SK-N-SH (cell line): ENCODE measurements around the gene VAMP1. TPM values are rescaled to one million over a fixed set of nuclear protein-coding genes. Genes with fewer than 3 reads are reported as not detected.

Experiments used
- CTCF ChIA-PET: fragments of 300-600, 350-600 bp; formaldehyde crosslinking; extraction: SDS; loops from one replicate; lab custom pipeline; 2021; lab: Yijun Ruan, JAX
- POLR2A ChIA-PET: fragments of 350-600 bp; sonication (Branson Sonifier 250); formaldehyde crosslinking; extraction: SDS; loops from one replicate; lab custom pipeline; 2020; ENCODE audit warnings: antibody characterized with exemption, inconsistent platforms; lab: Yijun Ruan, JAX
- DNase-seq: peaks from one replicate; pipeline ENCODE4 v3.0.0; 2012
- H2AFZ ChIP-seq: fragments of 200-600 bp; sonication (generic); 2 replicates; pipeline ENCODE4 v1.8.1; 2016; ENCODE audit warnings: antibody characterized with exemption, mild to moderate bottlenecking, low read depth
- H3F3A ChIP-seq: fragments of 200-600 bp; sonication (generic); replicated peaks from 2 replicates; pipeline ENCODE3; 2016; ENCODE audit warnings: antibody characterized with exemption, mild to moderate bottlenecking; ENCODE audit not compliant: insufficient read depth
- H3K27ac ChIP-seq, 2 experiments: fragments of 200-500 bp in 1 of 2; fragments of 200-600 bp in 1 of 2; sonication (Bioruptor generic) in 1 of 2; sonication (generic), shearing (Covaris generic) in 1 of 2; 2 replicates each; pipeline versions ENCODE4 v1.5.1 to v1.6.1; 2014 to 2016; ENCODE audit warnings: low read depth in 2 of 2, inconsistent platforms in 1 of 2, low read length in 1 of 2, mild to moderate bottlenecking in 1 of 2, mixed read lengths in 1 of 2
- H3K27me3 ChIP-seq: fragments of 200-600 bp; sonication (generic), shearing (Covaris generic); 2 replicates; pipeline ENCODE4 v1.6.1; 2016; ENCODE audit warnings: mixed run types; ENCODE audit not compliant: insufficient read depth
- H3K36me3 ChIP-seq, 2 experiments: fragments of 200-500 bp in 1 of 2; fragments of 200-600 bp in 1 of 2; sonication (Bioruptor generic) in 1 of 2; sonication (generic) in 1 of 2; replicated peaks in 1 of 2; 2 replicates each; pipeline versions ENCODE3 to v1.5.1; 2014 to 2016; ENCODE audit warnings: low read length in 1 of 2, mild to moderate bottlenecking in 1 of 2; ENCODE audit not compliant: insufficient read depth in 2 of 2, control insufficient read depth in 1 of 2
- H3K4me1 ChIP-seq, 2 experiments: fragments of 200-500 bp in 1 of 2; fragments of 200-600 bp in 1 of 2; sonication (Bioruptor generic) in 1 of 2; sonication (generic), shearing (Covaris generic) in 1 of 2; 2 replicates each; pipeline versions ENCODE4 v1.5.1 to v1.6.1; 2014 to 2016; ENCODE audit warnings: low read depth in 1 of 2, low read length in 1 of 2, mixed run types in 1 of 2; ENCODE audit not compliant: insufficient read depth in 2 of 2, control insufficient read depth in 1 of 2
- H3K4me2 ChIP-seq: fragments of 200-600 bp; sonication (generic), shearing (Covaris generic); 2 replicates; pipeline ENCODE4 v1.6.1; 2017; ENCODE audit warnings: mixed run types
- H3K4me3 ChIP-seq, 2 experiments: fragments of 200-500 bp in 1 of 2; fragments of 200-600 bp in 1 of 2; sonication (Bioruptor generic) in 1 of 2; sonication (generic), shearing (Covaris generic) in 1 of 2; 2 replicates each; pipeline versions ENCODE4 v1.5.1 to v1.8.1; 2014 to 2016; ENCODE audit warnings: low read depth in 2 of 2, inconsistent platforms in 1 of 2, low read length in 1 of 2, mild to moderate bottlenecking in 1 of 2, mixed read lengths in 1 of 2, moderate library complexity in 1 of 2
- H3K79me2 ChIP-seq: fragments of 200-600 bp; sonication (generic); 2 replicates; pipeline ENCODE4 v1.8.1; 2017; ENCODE audit warnings: mild to moderate bottlenecking; ENCODE audit not compliant: insufficient read depth
- H3K9ac ChIP-seq: fragments of 200-600 bp; sonication (generic); 2 replicates; pipeline ENCODE4 v1.6.1; 2017; ENCODE audit warnings: mixed run types
- H3K9me2 ChIP-seq: fragments of 200-600 bp; sonication (generic); 2 replicates; pipeline ENCODE4 v1.6.1; 2017; ENCODE audit warnings: mixed run types
- H3K9me3 ChIP-seq: fragments of 200-600 bp; sonication (generic); 2 replicates; pipeline ENCODE4 v1.6.1; 2017; ENCODE audit warnings: mixed run types, mild to moderate bottlenecking, moderate library complexity
- H4K20me1 ChIP-seq: fragments of 200-600 bp; sonication (generic); 2 replicates; pipeline ENCODE4 v1.6.1; 2017; ENCODE audit warnings: mild to moderate bottlenecking, mixed run types; ENCODE audit not compliant: insufficient read depth
- CHD2 ChIP-seq: fragments of 150-350 bp; IDR thresholded peaks from 2 replicates; pipeline ENCODE4 v1.6.1; 2018; ENCODE audit warnings: low read length; ENCODE audit not compliant: partially characterized antibody
- CTCF ChIP-seq: fragments of 200-600 bp; sonication (generic); IDR thresholded peaks from 2 replicates; pipeline ENCODE4 v1.6.1; 2017; ENCODE audit warnings: antibody characterized with exemption, mild to moderate bottlenecking, moderate library complexity
- ELF1 ChIP-seq: IDR thresholded peaks from 2 replicates; pipeline ENCODE4 v1.4.0; 2012
- EZH2phosphoT487 ChIP-seq: fragments of 200-600 bp; sonication (generic); IDR thresholded peaks from 2 replicates; pipeline ENCODE4 v1.6.1; 2017; ENCODE audit warnings: low read depth, mixed run types, mild to moderate bottlenecking, antibody characterized with exemption, moderate library complexity, borderline replicate concordance
- FOXM1 ChIP-seq: IDR thresholded peaks from 2 replicates; pipeline ENCODE4 v1.4.0; 2012; ENCODE audit warnings: low read depth, mild to moderate bottlenecking
- GABPA ChIP-seq: IDR thresholded peaks from 2 replicates; pipeline ENCODE4 v1.4.0; 2012; ENCODE audit warnings: low read depth, mild to moderate bottlenecking
- MEF2A ChIP-seq: IDR thresholded peaks from 2 replicates; pipeline ENCODE4 v1.4.0; 2012; ENCODE audit warnings: low read depth, borderline replicate concordance
- MXI1 ChIP-seq: IDR thresholded peaks from 2 replicates; pipeline ENCODE4 v1.6.1; 2012; ENCODE audit warnings: mild to moderate bottlenecking, low read depth, low read length, improper control_type of control experiment
- NFIC ChIP-seq: IDR thresholded peaks from 2 replicates; pipeline ENCODE4 v1.4.0; 2012; ENCODE audit warnings: borderline replicate concordance
- RAD21 ChIP-seq: IDR thresholded peaks from 2 replicates; pipeline ENCODE4 v1.6.1; 2012; ENCODE audit warnings: mild to moderate bottlenecking, low read length
- REST ChIP-seq: IDR thresholded peaks from 2 replicates; pipeline ENCODE4 v1.6.1; 2012; ENCODE audit warnings: mild to moderate bottlenecking, low read depth, low read length, moderate library complexity
- TCF12 ChIP-seq: IDR thresholded peaks from 2 replicates; pipeline ENCODE4 v1.4.0; 2012
- USF1 ChIP-seq: IDR thresholded peaks from 2 replicates; pipeline ENCODE4 v1.4.0; 2012; ENCODE audit warnings: low read depth, borderline replicate concordance
- USF2 ChIP-seq: fragments of 150-350 bp; IDR thresholded peaks from 2 replicates; pipeline ENCODE4 v1.6.1; 2017; ENCODE audit warnings: antibody characterized with exemption, low read length, low read depth, borderline replicate concordance
- WGBS: methylation state at CpG from one replicate; pipeline ENCODE4 v1.1.6; 2017; ENCODE audit warnings: low lambda C conversion rate; 5-methylcytosine and 5-hydroxymethylcytosine counted together
- polyA plus RNA-seq, 3 experiments: library from polyadenylated mRNA; depleted of rRNA; stranded (reverse); fragments of >200 nt; gene quantifications; 2 replicates each; pipeline ENCODE4 v1.2.3, GENCODE V29; 2012

VAMP1 gene
- polyA plus RNA-seq, 1 of the 3 experiments (the other 2 are of a cell fraction), result 36.8 TPM

- TF ChIP-seq CHD2 (no peak), FOXM1 (no peak), TCF12 (no peak), REST (no peak), USF1 (no peak), EZH2phosphoT487 (no peak), GABPA (no peak), NFIC (no peak), MEF2A (no peak), ELF1 (no peak), CTCF (no peak), RAD21 (no peak), MXI1 (no peak), USF2 (no peak)
- no peaks in the 10 kb centered on the region for H3K9me3 ChIP-seq
- 95% methylated on average over 11 of the region's 11 CpGs for WGBS
- H3K4me3 ChIP-seq, result no peak overlapping the region
- peaks cover 11% of the 10 kb centered on the region for H3F3A ChIP-seq
- ChIA-PET POLR2A (no interaction called here), CTCF (interaction anchor here (3.2 kb wide), 1 partner anchor 66 kb away, joined by 15 read pairs; no protein-coding TSS in a partner anchor)
- H3K9me2 ChIP-seq, result no peaks in the 10 kb centered on the region
- no peak overlapping the region for H2AFZ ChIP-seq
- peaks cover 28% of the 10 kb centered on the region for H3K79me2 ChIP-seq
- H3K4me1 ChIP-seq, result peaks cover 5 to 13% of the 10 kb centered on the region in 2 experiments; a peak in 2 of 4 replicates
- peaks cover 0 to 2% of the 10 kb centered on the region in 2 experiments for H3K36me3 ChIP-seq
- no peaks in the 10 kb centered on the region for H4K20me1 ChIP-seq
- H3K27me3 ChIP-seq, result no peaks in the 10 kb centered on the region
- no peak overlapping the region for H3K9ac ChIP-seq
- no peak overlapping the region for H3K27ac ChIP-seq
- H3K4me2 ChIP-seq, result no peak overlapping the region
- DNase-seq, result no peak
These were observed 2.0 kb upstream of the VAMP1 start for GRCh38 chr12:6472491-6472890.
